Upper lobe of left lung (tissue), 6 donors: Measurements from ENCODE around the gene B2M. TPM values are rescaled to one million over a fixed set of nuclear protein-coding genes. Genes with fewer than 3 reads are reported as not detected.

Experiments
- ATAC-seq, 2 donors: fragments of 200-7000 bp; cut with Tn5 transposase; one replicate each; pipeline ENCODE4 v1.9.1; 2022; ENCODE audit warnings: mild to moderate bottlenecking in 2 of 2, moderate library complexity in 2 of 2; ENCODE audit not compliant: low FRiP score in 2 of 2
- DNase-seq, 2 donors: peaks; one replicate each; pipeline ENCODE4 v3.0.0-alpha.2; 2019 to 2020
- H3K27ac ChIP-seq, 4 donors: fragments of 200-600 bp; sonication (generic); one replicate each; pipeline ENCODE4 v1.5.1; 2016 to 2019
- H3K27me3 ChIP-seq, 4 donors: fragments of 200-600 bp; sonication (generic); one replicate each; pipeline ENCODE4 v1.5.1; 2017 to 2019
- H3K36me3 ChIP-seq, 4 donors: fragments of 200-600 bp; sonication (generic); one replicate each; pipeline ENCODE4 v1.5.1; 2016 to 2019
- H3K4me1 ChIP-seq, 4 donors: fragments of 200-600 bp; sonication (generic); one replicate each; pipeline ENCODE4 v1.5.1; 2018 to 2019
- H3K4me3 ChIP-seq, 4 donors: fragments of 200-600 bp; sonication (generic); one replicate each; pipeline ENCODE4 v1.5.1; 2017 to 2019; ENCODE audit warnings: mild to moderate bottlenecking in 2 of 4, moderate library complexity in 1 of 4
- H3K9me3 ChIP-seq, 4 donors: fragments of 200-600 bp; sonication (generic); one replicate each; pipeline ENCODE4 v1.5.1; 2018 to 2019
- CTCF ChIP-seq, 6 experiments: fragments of 450-650 bp in 4 of 6; fragments of 200-600 bp in 2 of 6; sonication (generic) in 2 of 6; IDR thresholded peaks; one replicate each; pipeline ENCODE4 v1.5.1; 2016 to 2019; ENCODE audit warnings: antibody characterized with exemption in 6 of 6
- EP300 ChIP-seq, 4 donors: sonication (generic); formaldehyde crosslinking; IDR thresholded peaks; one replicate each; pipeline ENCODE4 v1.5.1; 2017; ENCODE audit warnings: antibody characterized with exemption in 4 of 4, control low read depth in 2 of 4
- POLR2A ChIP-seq, 4 donors: fragments of 450-650 bp; IDR thresholded peaks; one replicate each; pipeline ENCODE4 v1.5.1; 2016 to 2017; ENCODE audit warnings: antibody characterized with exemption in 4 of 4, mild to moderate bottlenecking in 2 of 4
- POLR2AphosphoS5 ChIP-seq, 2 donors: sonication (generic); formaldehyde crosslinking; IDR thresholded peaks; one replicate each; pipeline ENCODE4 v1.5.1; 2017; ENCODE audit warnings: antibody characterized with exemption in 2 of 2
- WGBS, 2 donors: methylation state at CpG; one replicate each; pipeline ENCODE4 v1.1.5; 2017 to 2018; 5-methylcytosine and 5-hydroxymethylcytosine counted together
- total RNA-seq, 6 donors: library from RNA; depleted of rRNA in 4 of 6; stranded (reverse); fragments of >200 nt in 4 of 6; gene quantifications; one replicate each; pipeline versions ENCODE4 v1.1.0 to v1.2.1, GENCODE V29; 2016 to 2021
- donor health status: DM: no; HTN: no; CAD: no; lungs with moderate emphysema.
- donor health status: DM: no; HTN: yes; CAD: no; lungs with severe emphysema.

B2M gene
- total RNA-seq, 6 donors from 2014 or later, result 963 to 7,115 (median 3,598) TPM

- TF ChIP-seq CTCF (IDR thresholded peaks at IDR 0.05), result no peak
- TF ChIP-seq POLR2AphosphoS5 (IDR thresholded peaks at IDR 0.05), result no peak
- TF ChIP-seq EP300 (IDR thresholded peaks at IDR 0.05), result no peak
- no peak for TF ChIP-seq POLR2A (IDR thresholded peaks at IDR 0.05)
- Histone ChIP-seq H3K27me3 (no peaks in the 10 kb centered on the region), H3K36me3 (peaks cover 0 to 9% (median 0%) of the 10 kb centered on the region in 4 donors), H3K4me3 (no peak overlapping the region), H3K4me1 (peaks cover 15 to 32% (median 27%) of the 10 kb centered on the region in 4 donors), H3K9me3 (no peaks in the 10 kb centered on the region), H3K27ac (peak overlapping the region; percentile 69 to 79 (median 78))
- 69 to 70% methylated on average over 2 of the region's 2 CpGs for WGBS, 2 donors
- no peak for DNase-seq
- ATAC-seq, result no peak
Observed at GRCh38 chr15:44734839-44735481, 23.6 kb downstream of the B2M start.

- Histone ChIP-seq H3K36me3 (peaks cover 0 to 9% (median 0%) of the 10 kb centered on the region in 4 donors), H3K27me3 (no peaks in the 10 kb centered on the region), H3K4me1 (peaks cover 9 to 28% (median 21%) of the 10 kb centered on the region in 4 donors), H3K27ac (peak overlapping the region; percentile 69 to 79 (median 78)), H3K4me3 (peak overlapping the region in 1 of 4 donors; percentile 10), H3K9me3 (no peaks in the 10 kb centered on the region)
- DNase-seq (peak in 1 of 2 donors; percentile 51), ATAC-seq (peak; percentile 66 to 81)
- TF ChIP-seq EP300 (IDR thresholded peaks at IDR 0.05) (no peak), CTCF (IDR thresholded peaks at IDR 0.05) (peak in 1 of 6 experiments; percentile 13), POLR2AphosphoS5 (IDR thresholded peaks at IDR 0.05) (peak in 1 of 2 donors; percentile 11), POLR2A (IDR thresholded peaks at IDR 0.05) (peak in 1 of 4 donors; percentile 44)
- WGBS, 2 donors, result 31 to 38% methylated on average over 8 of the region's 8 CpGs
Observed at GRCh38 chr15:44735482-44736180, 24.3 kb downstream of the B2M start.

- 70 to 73% methylated on average over 3 of the region's 3 CpGs for WGBS, 2 donors
- H3K27ac ChIP-seq, result peak within 1 kb of the TSS; percentile 69 to 79 (median 78)
Observed at GRCh38 chr15:44736181-44736765, 25.0 kb downstream of the B2M start, which contains the start of gene TRIM69. TRIM69 (plus strand) TSS chr15:44736528; CDS start chr15:44736705, 177 bp downstream.

More at GRCh38 chr15:44736181-44736765, 25.0 kb downstream of the B2M start, which contains the start of gene TRIM69:
- Histone ChIP-seq H3K9me3 (no peaks in the 10 kb centered on the region), H3K4me1 (peaks cover 7 to 24% (median 19%) of the 10 kb centered on the region in 4 donors), H3K36me3 (peaks cover 0 to 9% (median 0%) of the 10 kb centered on the region in 4 donors), H3K4me3 (peak within 1 kb of the TSS in 1 of 4 donors; percentile 10), H3K27me3 (no peaks in the 10 kb centered on the region)
- no peak for DNase-seq
- TF ChIP-seq POLR2A (IDR thresholded peaks at IDR 0.05) (no peak), EP300 (IDR thresholded peaks at IDR 0.05) (no peak), CTCF (IDR thresholded peaks at IDR 0.05) (no peak), POLR2AphosphoS5 (IDR thresholded peaks at IDR 0.05) (no peak)
- peak in 1 of 2 donors; percentile 6 for ATAC-seq
